Lower leg skin (tissue), 4 donors: ENCODE data around the gene KCTD7. TPM values are rescaled to one million over a fixed set of nuclear protein-coding genes. Genes with fewer than 3 reads are reported as not detected.
"Not testable (repeated sequence)": the region's sequence is repeated elsewhere in the genome, so short reads cannot be mapped to it uniquely, and the experiment has no call there.

ENCODE experiments used
- DNase-seq, 2 donors: peaks; one replicate each; pipeline ENCODE4 v3.0.0-alpha.2; 2019; ENCODE audit warnings: low spot score in 2 of 2
- H3K4me3 ChIP-seq: fragments of 200-600 bp; sonication (generic); 2 replicates; pipeline ENCODE4 v1.5.1; 2017; ENCODE audit warnings: mild to moderate bottlenecking, low read depth; ENCODE audit not compliant: poor library complexity, severe bottlenecking
- CTCF ChIP-seq, 3 donors: fragments of 450-650 bp; IDR thresholded peaks; one replicate each; pipeline ENCODE4 v1.5.1; 2016; ENCODE audit warnings: antibody characterized with exemption in 3 of 3, mild to moderate bottlenecking in 3 of 3, moderate library complexity in 2 of 3
- POLR2A ChIP-seq, 2 donors: fragments of 450-650 bp; IDR thresholded peaks; one replicate each; pipeline ENCODE4 v1.6.1; 2016 to 2017; ENCODE audit warnings: antibody characterized with exemption in 2 of 2, mild to moderate bottlenecking in 1 of 2, moderate library complexity in 1 of 2
- WGBS, 2 donors: methylation state at CpG; one replicate each; pipeline ENCODE4 v1.1.5; 2018; 5-methylcytosine and 5-hydroxymethylcytosine counted together
- intact Hi-C: fragments of 100-400 bp; cut with DNase I; formaldehyde crosslinking; loops from one replicate; pipeline ENCODE4 v1.15.0; 2023; ENCODE audit warnings: low total_unique reads
- total RNA-seq, 4 donors: library from RNA; depleted of rRNA; stranded (reverse); fragments of >200 nt; gene quantifications; one replicate each; pipeline ENCODE4 v1.1.0, GENCODE V29; 2016

Gene KCTD7
- total RNA-seq, 4 donors from 2014 or later: 5.1 to 8.2 (median 6.1) TPM

DNA sequence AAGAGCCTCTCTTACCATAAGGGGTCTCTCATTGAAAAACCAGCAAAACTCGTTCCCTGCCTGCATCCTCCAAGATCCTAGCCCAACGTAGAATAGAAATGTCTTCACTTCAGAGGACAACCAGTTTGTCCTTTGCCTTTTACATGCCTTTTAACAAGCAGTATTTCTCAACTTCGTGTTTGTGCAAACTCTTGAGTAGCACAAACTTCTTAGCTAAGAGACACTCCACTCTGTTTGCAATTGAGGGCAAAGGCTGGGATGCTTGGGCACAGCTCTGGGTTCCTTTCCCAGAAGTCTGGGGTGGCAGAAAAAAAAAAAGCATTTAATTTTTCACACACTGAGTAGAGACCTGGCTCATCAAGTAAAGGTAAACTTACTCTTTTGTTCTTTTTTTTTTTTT is 19.5 kb upstream of the KCTD7 start:
- no peak for DNase-seq
- intact Hi-C loops: no loop called here
- TF ChIP-seq POLR2A (IDR thresholded peaks at IDR 0.05): no peak
- WGBS, 2 donors: 48 to 50% methylated on average over 3 of the region's 3 CpGs
- no peak overlapping the region for H3K4me3 ChIP-seq

GRCh38 chr7:66614596-66614995 is 14.1 kb upstream of the KCTD7 start:
- intact Hi-C loops, H3K4me3 ChIP-seq, DNase-seq: not testable (repeated sequence)
- 94 to 97% methylated on average over 30 of the region's 33 CpGs for WGBS, 2 donors

GRCh38 chr7:66615699-66616098 is 13.0 kb upstream of the KCTD7 start:
- WGBS, 2 donors: 72 to 92% methylated on average over 1 of the region's 1 CpG
- intact Hi-C loops: no loop called here
- H3K4me3 ChIP-seq: no peak overlapping the region

DNA sequence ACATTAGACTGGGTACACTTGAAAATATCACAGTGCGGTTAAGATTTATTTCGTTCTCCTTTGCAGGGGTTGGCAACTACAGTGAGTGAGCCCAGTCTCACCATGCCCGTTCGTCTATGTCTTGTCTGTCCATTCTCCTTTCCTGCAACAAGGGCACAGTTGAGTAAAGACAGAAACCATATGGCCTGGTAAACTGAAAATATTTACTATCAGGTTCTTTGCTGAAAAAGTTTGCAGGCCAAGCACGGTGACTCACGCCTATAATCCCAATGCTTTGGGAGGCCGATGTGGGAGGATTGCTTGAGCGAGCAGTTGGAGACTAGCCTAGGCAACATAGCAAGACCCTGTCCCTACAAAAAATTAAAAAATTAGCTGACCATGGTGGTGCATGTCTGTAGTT is 11.4 kb upstream of the KCTD7 start:
- TF ChIP-seq POLR2A (IDR thresholded peaks at IDR 0.05): no peak
- no peak for TF ChIP-seq CTCF (IDR thresholded peaks at IDR 0.05)
- no peak overlapping the region for H3K4me3 ChIP-seq
- WGBS, 2 donors: 91 to 94% methylated on average over 8 of the region's 8 CpGs
- DNase-seq: no peak
- intact Hi-C loops: no loop called here

More at GRCh38 chr7:66615699-66616098, 13.0 kb upstream of the KCTD7 start:
- TF ChIP-seq CTCF (IDR thresholded peaks at IDR 0.05) (no peak), POLR2A (IDR thresholded peaks at IDR 0.05) (no peak)
- DNase-seq: no peak

DNA sequence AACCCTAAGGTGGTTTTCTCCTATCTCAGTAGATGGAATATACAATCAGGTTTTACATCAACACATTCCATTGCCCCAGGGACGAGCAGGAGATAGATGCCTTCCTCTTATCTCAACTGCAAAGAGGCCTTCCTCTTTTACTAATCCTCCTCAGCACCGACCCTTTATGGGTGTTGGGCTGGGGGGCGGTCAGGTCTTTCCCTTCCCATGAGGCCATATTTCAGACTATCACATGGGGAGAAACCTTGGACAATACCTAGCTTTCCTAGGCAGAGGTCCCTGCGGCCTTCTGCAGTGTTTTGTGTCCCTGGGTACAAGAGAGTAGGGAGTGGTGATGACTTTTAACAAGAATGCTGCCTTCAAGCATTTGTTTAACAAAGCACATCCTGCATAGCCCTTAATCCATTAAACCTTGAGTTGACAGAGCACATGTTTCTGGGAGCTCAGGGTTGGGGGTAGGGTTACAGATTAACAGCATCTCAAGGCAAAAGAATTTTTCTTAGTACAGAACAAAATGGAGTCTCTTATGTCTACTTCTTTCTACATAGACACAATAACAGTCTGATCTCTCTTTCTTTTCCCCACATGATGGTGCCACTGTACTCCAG is 9.2 kb upstream of the KCTD7 start:
- DNase-seq, H3K4me3 ChIP-seq, intact Hi-C loops: not testable (repeated sequence)
- 66 to 69% methylated on average over 4 of the region's 4 CpGs for WGBS, 2 donors

DNA sequence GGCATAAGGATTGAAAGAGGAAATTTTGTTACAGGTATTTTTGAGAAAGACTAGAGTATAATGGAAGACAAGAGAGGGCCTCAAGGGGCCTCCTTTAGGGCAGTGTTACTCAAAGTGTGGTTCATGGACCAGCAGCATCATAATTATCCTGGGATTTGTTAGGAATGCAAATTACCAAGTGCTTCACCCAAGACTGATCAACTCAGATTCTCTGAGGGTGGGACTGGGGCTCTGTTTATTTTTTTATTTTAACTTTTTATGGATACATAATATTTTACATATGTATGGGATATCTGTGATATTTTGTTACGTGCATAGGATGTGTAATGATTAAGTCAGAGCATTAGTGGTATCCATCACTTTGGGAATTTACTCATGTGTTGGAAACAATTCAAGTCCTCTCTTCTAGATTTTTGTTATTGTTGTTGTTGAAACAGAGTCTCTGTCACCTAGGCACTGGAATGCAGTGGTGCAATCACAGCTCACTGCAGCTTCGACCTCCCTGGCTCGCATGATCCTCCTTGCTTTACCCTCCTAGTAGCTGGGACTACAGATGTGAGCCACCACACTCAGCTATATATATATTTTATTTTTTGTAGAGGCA is 2.2 kb upstream of the KCTD7 start:
- H3K4me3 ChIP-seq: no peak overlapping the region
- intact Hi-C loops: no loop called here
- WGBS, 2 donors: 67 to 83% methylated on average over 3 of the region's 3 CpGs
- no peak for DNase-seq
- TF ChIP-seq CTCF (IDR thresholded peaks at IDR 0.05): no peak
- TF ChIP-seq POLR2A (IDR thresholded peaks at IDR 0.05): no peak

GRCh38 chr7:66627151-66627681 is 1.5 kb upstream of the KCTD7 start:
- TF ChIP-seq CTCF (IDR thresholded peaks at IDR 0.05): no peak
- no peak for TF ChIP-seq POLR2A (IDR thresholded peaks at IDR 0.05)
- 50 to 60% methylated on average over 10 of the region's 10 CpGs for WGBS, 2 donors
- H3K4me3 ChIP-seq: no peak overlapping the region
- no peak for DNase-seq
- intact Hi-C loops: no loop called here
